Liver (tissue), 3 donors: ENCODE measurements around the gene MAP3K19.

Experiments
- EGR1 ChIP-seq, 2 donors: IDR thresholded peaks; 2 replicates each; pipeline ENCODE4 v1.6.1; 2016 to 2018; ENCODE audit warnings: antibody characterized with exemption in 2 of 2, low read depth in 2 of 2
- FOXA2 ChIP-seq: IDR thresholded peaks from 2 replicates; pipeline ENCODE4 v1.6.1; 2016; ENCODE audit warnings: antibody characterized with exemption
- GABPA ChIP-seq, 2 donors: IDR thresholded peaks in 1 of 2; conservative IDR thresholded peaks in 1 of 2; 2 replicates each; pipeline ENCODE4 v1.6.1; 2016; ENCODE audit warnings: antibody characterized with exemption in 2 of 2, mild to moderate bottlenecking in 1 of 2, moderate library complexity in 1 of 2
- MAX ChIP-seq: IDR thresholded peaks from 2 replicates; pipeline ENCODE4 v1.6.1; 2016; ENCODE audit warnings: antibody characterized with exemption
- RAD21 ChIP-seq, 2 donors: IDR thresholded peaks; 2 replicates each; pipeline ENCODE4 v1.6.1; 2016; ENCODE audit warnings: antibody characterized with exemption in 2 of 2, mild to moderate bottlenecking in 2 of 2
- REST ChIP-seq: IDR thresholded peaks from 2 replicates; pipeline ENCODE4 v1.6.1; 2016; ENCODE audit warnings: antibody characterized with exemption, mild to moderate bottlenecking
- RXRA ChIP-seq, 2 donors: IDR thresholded peaks; 2 replicates each; pipeline ENCODE4 v1.6.1; 2017 to 2018; ENCODE audit warnings: antibody characterized with exemption in 2 of 2, mild to moderate bottlenecking in 1 of 2
- SP1 ChIP-seq: IDR thresholded peaks from 2 replicates; pipeline ENCODE4 v1.6.1; 2018; ENCODE audit warnings: antibody characterized with exemption, mild to moderate bottlenecking
- TAF1 ChIP-seq: conservative IDR thresholded peaks from 2 replicates; pipeline ENCODE4 v1.6.1; 2016; ENCODE audit warnings: antibody characterized with exemption, mild to moderate bottlenecking
- YY1 ChIP-seq: IDR thresholded peaks from 2 replicates; pipeline ENCODE4 v1.6.1; 2016; ENCODE audit warnings: antibody characterized with exemption, mild to moderate bottlenecking
- ZBTB33 ChIP-seq: IDR thresholded peaks from 2 replicates; pipeline ENCODE4 v1.6.1; 2016; ENCODE audit warnings: antibody characterized with exemption
- TF ChIP-seq, protein P1 (sequence below): fragments of 150-350 bp; IDR thresholded peaks from 2 replicates; pipeline ENCODE4 v1.5.1; 2017; ENCODE audit warnings: improper control_type of control experiment, low read depth, low read length; ENCODE audit not compliant: missing input control
- TF ChIP-seq, protein P2 (sequence below): IDR thresholded peaks from 2 replicates; pipeline ENCODE4 v1.6.1; 2016; ENCODE audit warnings: antibody characterized with exemption
- donor health status: healthy.
- donor health status: healthy.

GRCh38 chr2:134980639-134981038, 66.6 kb downstream of the MAP3K19 start:
- TF ChIP-seq RAD21 (IDR thresholded peaks at IDR 0.05) (no peak), REST (no peak), TAF1 (no peak), GABPA (IDR thresholded peaks at IDR 0.05 in 1 of 2, conservative IDR thresholded peaks at IDR 0.05 in 1 of 2) (no peak), RXRA (IDR thresholded peaks at IDR 0.05) (no peak), MAX (no peak), EGR1 (IDR thresholded peaks at IDR 0.05; ENCODE audit: low read depth in 2 of 2) (no peak), YY1 (no peak), FOXA2 (no peak), ZBTB33 (no peak), SP1 (no peak)
- TF ChIP-seq, protein P1, sequence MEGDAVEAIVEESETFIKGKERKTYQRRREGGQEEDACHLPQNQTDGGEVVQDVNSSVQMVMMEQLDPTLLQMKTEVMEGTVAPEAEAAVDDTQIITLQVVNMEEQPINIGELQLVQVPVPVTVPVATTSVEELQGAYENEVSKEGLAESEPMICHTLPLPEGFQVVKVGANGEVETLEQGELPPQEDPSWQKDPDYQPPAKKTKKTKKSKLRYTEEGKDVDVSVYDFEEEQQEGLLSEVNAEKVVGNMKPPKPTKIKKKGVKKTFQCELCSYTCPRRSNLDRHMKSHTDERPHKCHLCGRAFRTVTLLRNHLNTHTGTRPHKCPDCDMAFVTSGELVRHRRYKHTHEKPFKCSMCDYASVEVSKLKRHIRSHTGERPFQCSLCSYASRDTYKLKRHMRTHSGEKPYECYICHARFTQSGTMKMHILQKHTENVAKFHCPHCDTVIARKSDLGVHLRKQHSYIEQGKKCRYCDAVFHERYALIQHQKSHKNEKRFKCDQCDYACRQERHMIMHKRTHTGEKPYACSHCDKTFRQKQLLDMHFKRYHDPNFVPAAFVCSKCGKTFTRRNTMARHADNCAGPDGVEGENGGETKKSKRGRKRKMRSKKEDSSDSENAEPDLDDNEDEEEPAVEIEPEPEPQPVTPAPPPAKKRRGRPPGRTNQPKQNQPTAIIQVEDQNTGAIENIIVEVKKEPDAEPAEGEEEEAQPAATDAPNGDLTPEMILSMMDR, result no peak
- TF ChIP-seq, protein P2, sequence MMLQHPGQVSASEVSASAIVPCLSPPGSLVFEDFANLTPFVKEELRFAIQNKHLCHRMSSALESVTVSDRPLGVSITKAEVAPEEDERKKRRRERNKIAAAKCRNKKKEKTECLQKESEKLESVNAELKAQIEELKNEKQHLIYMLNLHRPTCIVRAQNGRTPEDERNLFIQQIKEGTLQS, result no peak
